Activated naive CD4-positive, alpha-beta T cell treated with anti-CD3 and anti-CD28 coated beads, Interleukin-2, amount 10 ng/mL, durations not matched to agents 7 days and 5 days (primary cell): ENCODE data around the gene SMARCA2.

Experiments
- CTCF ChIA-PET: fragments of 350-600 bp; sonication (Branson Sonifier 250); formaldehyde crosslinking; loops from one replicate; lab custom pipeline; 2021; ENCODE audit warnings: antibody characterized with exemption; lab: Charles Lee
- DNase-seq: peaks from one replicate; pipeline ENCODE4 v3.0.0-alpha.2; 2020
- H3K27ac Mint-ChIP-seq: one replicate; pipeline ENCODE4 v1.8.0; 2021; ENCODE audit warnings: mild to moderate bottlenecking, moderate library complexity, mixed read lengths
- H3K27me3 Mint-ChIP-seq: one replicate; pipeline ENCODE4 v1.8.0; 2021; ENCODE audit warnings: mild to moderate bottlenecking, mixed read lengths
- H3K36me3 Mint-ChIP-seq: one replicate; pipeline ENCODE4 v1.8.0; 2021; ENCODE audit warnings: mixed read lengths
- H3K4me1 Mint-ChIP-seq: one replicate; pipeline ENCODE4 v1.8.0; 2021; ENCODE audit warnings: mixed read lengths
- H3K4me3 Mint-ChIP-seq: one replicate; pipeline ENCODE4 v1.8.0; 2021; ENCODE audit warnings: mild to moderate bottlenecking, moderate library complexity, mixed read lengths
- H3K9me3 Mint-ChIP-seq: one replicate; pipeline ENCODE4 v1.8.0; 2021; ENCODE audit warnings: mixed read lengths

SMARCA2 gene

GRCh38 chr9:2208465-2208864 lies 193.3 kb downstream of the SMARCA2 start:
- no peak for DNase-seq
- H3K4me1 Mint-ChIP-seq = no peaks in the 10 kb centered on the region
- CTCF ChIA-PET = no interaction called here
- H3K36me3 Mint-ChIP-seq = no peaks in the 10 kb centered on the region
- no peaks in the 10 kb centered on the region for H3K27me3 Mint-ChIP-seq
- H3K9me3 Mint-ChIP-seq = no peaks in the 10 kb centered on the region
- no peak overlapping the region for H3K27ac Mint-ChIP-seq
- H3K4me3 Mint-ChIP-seq = no peak overlapping the region

- H3K27me3 Mint-ChIP-seq = no peaks in the 10 kb centered on the region
- CTCF ChIA-PET = no interaction called here
- H3K9me3 Mint-ChIP-seq = no peaks in the 10 kb centered on the region
- H3K27ac Mint-ChIP-seq = no peak overlapping the region
- H3K4me1 Mint-ChIP-seq = no peaks in the 10 kb centered on the region
- H3K4me3 Mint-ChIP-seq = no peak overlapping the region
- no peaks in the 10 kb centered on the region for H3K36me3 Mint-ChIP-seq
- no peak for DNase-seq
Observed at GRCh38 chr9:2208991-2209390, 193.8 kb downstream of the SMARCA2 start.

- Mint-ChIP-seq H3K9me3 (no peaks in the 10 kb centered on the region), H3K4me1 (no peaks in the 10 kb centered on the region), H3K36me3 (no peaks in the 10 kb centered on the region), H3K27me3 (no peaks in the 10 kb centered on the region), H3K4me3 (no peak overlapping the region), H3K27ac (no peak overlapping the region)
- no peak for DNase-seq
- CTCF ChIA-PET = no interaction called here
Observed at GRCh38 chr9:2209400-2209799, 194.3 kb downstream of the SMARCA2 start.

GRCh38 chr9:2210201-2210600 lies 195.1 kb downstream of the SMARCA2 start:
- H3K4me1 Mint-ChIP-seq = no peaks in the 10 kb centered on the region
- H3K27ac Mint-ChIP-seq = no peak overlapping the region
- DNase-seq = no peak
- H3K36me3 Mint-ChIP-seq = no peaks in the 10 kb centered on the region
- no peaks in the 10 kb centered on the region for H3K27me3 Mint-ChIP-seq
- CTCF ChIA-PET = no interaction called here
- H3K9me3 Mint-ChIP-seq = no peaks in the 10 kb centered on the region
- no peak overlapping the region for H3K4me3 Mint-ChIP-seq

GRCh38 chr9:2213830-2214468 lies 198.8 kb downstream of the SMARCA2 start:
- H3K27me3 Mint-ChIP-seq = no peaks in the 10 kb centered on the region
- DNase-seq = no peak
- no peaks in the 10 kb centered on the region for H3K36me3 Mint-ChIP-seq
- CTCF ChIA-PET = no interaction called here
- H3K9me3 Mint-ChIP-seq = no peaks in the 10 kb centered on the region
- H3K4me3 Mint-ChIP-seq = no peak overlapping the region
- no peaks in the 10 kb centered on the region for H3K4me1 Mint-ChIP-seq
- H3K27ac Mint-ChIP-seq = no peak overlapping the region

- DNase-seq = no peak
- H3K36me3 Mint-ChIP-seq = no peaks in the 10 kb centered on the region
- no peak overlapping the region for H3K27ac Mint-ChIP-seq
- no peaks in the 10 kb centered on the region for H3K27me3 Mint-ChIP-seq
- H3K4me3 Mint-ChIP-seq = no peak overlapping the region
- H3K4me1 Mint-ChIP-seq = no peaks in the 10 kb centered on the region
- H3K9me3 Mint-ChIP-seq = no peaks in the 10 kb centered on the region
- CTCF ChIA-PET = no interaction called here
Observed at GRCh38 chr9:2214707-2215106, 199.6 kb downstream of the SMARCA2 start.

- Mint-ChIP-seq H3K9me3 (peaks cover 2% of the 10 kb centered on the region), H3K4me3 (no peak overlapping the region), H3K27me3 (no peaks in the 10 kb centered on the region), H3K4me1 (no peaks in the 10 kb centered on the region), H3K27ac (no peak overlapping the region), H3K36me3 (no peaks in the 10 kb centered on the region)
- no peak for DNase-seq
- CTCF ChIA-PET = interaction anchor here (0.6 kb wide), 1 partner anchor 122 kb away, joined by 3 read pairs; no protein-coding TSS in a partner anchor
Observed at GRCh38 chr9:2215921-2216441, 200.8 kb downstream of the SMARCA2 start.

- DNase-seq = no peak
- CTCF ChIA-PET = no interaction called here
- Mint-ChIP-seq H3K4me1 (no peaks in the 10 kb centered on the region), H3K27me3 (no peaks in the 10 kb centered on the region), H3K9me3 (peaks cover 2% of the 10 kb centered on the region), H3K36me3 (no peaks in the 10 kb centered on the region), H3K4me3 (no peak overlapping the region), H3K27ac (no peak overlapping the region)
Observed at GRCh38 chr9:2216591-2216990, 201.4 kb downstream of the SMARCA2 start.

- H3K4me3 Mint-ChIP-seq = no peak overlapping the region
- H3K36me3 Mint-ChIP-seq = no peaks in the 10 kb centered on the region
- H3K27me3 Mint-ChIP-seq = no peaks in the 10 kb centered on the region
- no peak for DNase-seq
- no peaks in the 10 kb centered on the region for H3K4me1 Mint-ChIP-seq
- peaks cover 3% of the 10 kb centered on the region for H3K9me3 Mint-ChIP-seq
- no peak overlapping the region for H3K27ac Mint-ChIP-seq
- CTCF ChIA-PET = no interaction called here
Observed at GRCh38 chr9:2217540-2217939, 202.4 kb downstream of the SMARCA2 start.

- H3K9me3 Mint-ChIP-seq = peaks cover 4% of the 10 kb centered on the region
- CTCF ChIA-PET = no interaction called here
- H3K4me3 Mint-ChIP-seq = no peak overlapping the region
- H3K36me3 Mint-ChIP-seq = no peaks in the 10 kb centered on the region
- DNase-seq = no peak
- H3K27me3 Mint-ChIP-seq = no peaks in the 10 kb centered on the region
- H3K27ac Mint-ChIP-seq = no peak overlapping the region
- no peaks in the 10 kb centered on the region for H3K4me1 Mint-ChIP-seq
Observed at GRCh38 chr9:2220036-2220435, 204.9 kb downstream of the SMARCA2 start.

GRCh38 chr9:2227144-2227867 lies 212.2 kb downstream of the SMARCA2 start:
- peaks cover 15% of the 10 kb centered on the region for H3K4me1 Mint-ChIP-seq
- no peak for DNase-seq
- peaks cover 4% of the 10 kb centered on the region for H3K27me3 Mint-ChIP-seq
- peaks cover 2% of the 10 kb centered on the region for H3K9me3 Mint-ChIP-seq
- CTCF ChIA-PET = no interaction called here
- H3K27ac Mint-ChIP-seq = no peak overlapping the region
- H3K4me3 Mint-ChIP-seq = no peak overlapping the region
- no peaks in the 10 kb centered on the region for H3K36me3 Mint-ChIP-seq

GRCh38 chr9:2228132-2228531 lies 213.0 kb downstream of the SMARCA2 start:
- no peak overlapping the region for H3K27ac Mint-ChIP-seq
- CTCF ChIA-PET = no interaction called here
- H3K4me3 Mint-ChIP-seq = no peak overlapping the region
- DNase-seq = peak; percentile 23
- H3K4me1 Mint-ChIP-seq = peaks cover 15% of the 10 kb centered on the region
- peaks cover 4% of the 10 kb centered on the region for H3K27me3 Mint-ChIP-seq
- H3K9me3 Mint-ChIP-seq = no peaks in the 10 kb centered on the region
- no peaks in the 10 kb centered on the region for H3K36me3 Mint-ChIP-seq

GRCh38 chr9:2228641-2229040 lies 213.5 kb downstream of the SMARCA2 start:
- H3K4me3 Mint-ChIP-seq = no peak overlapping the region
- CTCF ChIA-PET = interaction anchor here (1.2 kb wide), 1 partner anchor 14 kb away, joined by 3 read pairs; no protein-coding TSS in a partner anchor
- H3K27me3 Mint-ChIP-seq = peaks cover 4% of the 10 kb centered on the region
- peaks cover 15% of the 10 kb centered on the region for H3K4me1 Mint-ChIP-seq
- DNase-seq = no peak
- no peak overlapping the region for H3K27ac Mint-ChIP-seq
- H3K36me3 Mint-ChIP-seq = no peaks in the 10 kb centered on the region
- no peaks in the 10 kb centered on the region for H3K9me3 Mint-ChIP-seq

GRCh38 chr9:2229109-2229721 lies 214.1 kb downstream of the SMARCA2 start:
- no peak overlapping the region for H3K4me3 Mint-ChIP-seq

More at GRCh38 chr9:2229109-2229721, 214.1 kb downstream of the SMARCA2 start:
- no peaks in the 10 kb centered on the region for H3K36me3 Mint-ChIP-seq
- H3K4me1 Mint-ChIP-seq = peaks cover 15% of the 10 kb centered on the region
- CTCF ChIA-PET = interaction anchor here (1.2 kb wide), 1 partner anchor 13 kb away, joined by 3 read pairs; no protein-coding TSS in a partner anchor
- H3K9me3 Mint-ChIP-seq = no peaks in the 10 kb centered on the region
- H3K27ac Mint-ChIP-seq = peak overlapping the region; percentile 61
- H3K27me3 Mint-ChIP-seq = peaks cover 4% of the 10 kb centered on the region
- no peak for DNase-seq
